Measurements from ENCODE around the gene MAP2K2. TPM values are rescaled to one million over a fixed set of nuclear protein-coding genes. Genes with fewer than 3 reads are reported as not detected.

The MAP2K2 gene
- polyA plus RNA-seq, 3 donors from 2014 or later, result 75.5 to 96.0 (median 86.6) TPM

- H3K4me1 Mint-ChIP-seq, result peaks cover 9 to 17% of the 10 kb centered on the region in 2 donors
- DNase-seq, result no peak
- H3K36me3 Mint-ChIP-seq, result peaks cover 0 to 5% (median 4%) of the 10 kb centered on the region in 3 donors
- H3K4me3 Mint-ChIP-seq, result no peak overlapping the region
- H3K27ac Mint-ChIP-seq, result no peak overlapping the region
- peaks cover 0 to 24% (median 3%) of the 10 kb centered on the region in 3 donors for H3K27me3 Mint-ChIP-seq (ENCODE audit: low read depth in 3 of 3)
- H3K9me3 Mint-ChIP-seq, result no peaks in the 10 kb centered on the region
These were observed 81.2 kb downstream of the MAP2K2 start for GRCh38 chr19:4042731-4043082.

GRCh38 chr19:4042064-4042730, 81.7 kb downstream of the MAP2K2 start:
- DNase-seq, result no peak
- Mint-ChIP-seq H3K27ac (peak overlapping the region in 1 of 6 donors; percentile 61), H3K36me3 (peaks cover 0 to 5% (median 4%) of the 10 kb centered on the region in 3 donors), H3K9me3 (no peaks in the 10 kb centered on the region), H3K27me3 (ENCODE audit: low read depth in 3 of 3) (peaks cover 0 to 24% (median 3%) of the 10 kb centered on the region in 3 donors), H3K4me1 (peaks cover 9 to 17% of the 10 kb centered on the region in 2 donors), H3K4me3 (no peak overlapping the region)

Other genes with a start within 250 kb of the MAP2K2 start
- not detected for gene ATCAY, start 243.4 kb downstream of the MAP2K2 start, polyA plus RNA-seq
- gene NMRK2, start 191.1 kb downstream of the MAP2K2 start, polyA plus RNA-seq, result not detected
- 10 to 100 TPM; 28.3 to 45.3 (median 29.6) TPM for gene DAPK3, start 153.0 kb downstream of the MAP2K2 start, polyA plus RNA-seq
- 100 to 1,000 TPM; 167 to 381 (median 325) TPM for gene EEF2, start 138.7 kb downstream of the MAP2K2 start, polyA plus RNA-seq
- 1 to 10 TPM; 6.1 to 8.5 (median 7.3) TPM for gene PIAS4, start 116.4 kb downstream of the MAP2K2 start, polyA plus RNA-seq
- gene ZBTB7A, start 57.2 kb downstream of the MAP2K2 start, polyA plus RNA-seq, result 10 to 100 TPM; 10.2 to 62.3 (median 29.0) TPM
- gene CREB3L3, start 29.5 kb upstream of the MAP2K2 start, polyA plus RNA-seq, result not detected
- gene SIRT6, start 58.4 kb upstream of the MAP2K2 start, polyA plus RNA-seq, result 1 to 10 TPM in 2 of 3 donors, under 1 TPM in 1; 0.86 to 7.4 (median 1.4) TPM
- gene ANKRD24, start 58.6 kb upstream of the MAP2K2 start, polyA plus RNA-seq, result under 1 TPM in 1 of 3 donors, not detected in 2; 0.24 TPM
- gene EBI3, start 105.4 kb upstream of the MAP2K2 start, polyA plus RNA-seq, result not detected
- gene YJU2, start 123.0 kb upstream of the MAP2K2 start, polyA plus RNA-seq, result 10 to 100 TPM; 13.8 to 42.4 (median 16.9) TPM
- not detected for gene SHD, start 155.1 kb upstream of the MAP2K2 start, polyA plus RNA-seq
- gene TMIGD2, start 178.3 kb upstream of the MAP2K2 start, polyA plus RNA-seq, result 100 to 1,000 TPM in 1 of 3 donors, 10 to 100 TPM in 2; 85.3 to 116 (median 86.1) TPM
- gene FSD1, start 180.5 kb upstream of the MAP2K2 start, polyA plus RNA-seq, result 10 to 100 TPM; 10.1 to 23.8 (median 12.8) TPM
- gene STAP2, start 214.7 kb upstream of the MAP2K2 start, polyA plus RNA-seq, result 1 to 10 TPM in 1 of 3 donors, under 1 TPM in 1, not detected in 1; 0.89 to 4.2 TPM
- 10 to 100 TPM in 2 of 3 donors, 1 to 10 TPM in 1; 9.0 to 13.4 (median 11.3) TPM for gene MPND, start 219.4 kb upstream of the MAP2K2 start, polyA plus RNA-seq